Upper lobe of left lung (tissue), 4 donors: ENCODE results near the gene HMGB3.

Experiments
- CTCF ChIP-seq, 6 experiments: fragments of 450-650 bp in 4 of 6; fragments of 200-600 bp in 2 of 6; sonication (generic) in 2 of 6; IDR thresholded peaks; one replicate each; pipeline ENCODE4 v1.5.1; 2016 to 2019; ENCODE audit warnings: antibody characterized with exemption in 6 of 6
- POLR2A ChIP-seq, 4 donors: fragments of 450-650 bp; IDR thresholded peaks; one replicate each; pipeline ENCODE4 v1.5.1; 2016 to 2017; ENCODE audit warnings: antibody characterized with exemption in 4 of 4, mild to moderate bottlenecking in 2 of 4

DNA sequence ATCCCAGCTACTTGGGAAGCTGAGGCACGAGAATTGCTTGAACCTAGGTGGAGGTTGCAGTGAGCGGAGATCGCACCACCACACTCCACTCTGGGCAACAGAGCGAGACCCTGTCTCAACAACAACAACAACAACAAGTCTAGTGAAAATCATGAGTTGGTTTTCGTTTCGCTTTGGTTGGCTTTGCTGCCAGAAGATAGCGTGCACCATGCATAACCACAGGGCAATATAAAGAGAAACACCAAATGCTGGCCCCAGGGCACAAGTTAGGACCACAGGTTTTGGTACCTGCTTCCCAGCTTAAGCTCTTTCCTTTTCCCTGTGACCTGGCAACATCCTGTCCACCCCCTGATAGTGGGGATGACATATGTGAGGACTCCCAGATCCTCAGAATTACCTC is 21.5 kb upstream of the HMGB3 start:
- TF ChIP-seq CTCF (IDR thresholded peaks at IDR 0.05) (no peak), POLR2A (IDR thresholded peaks at IDR 0.05) (no peak)
